ENCODE results near the gene CADM1.

- TF ChIP-seq CTCF (IDR thresholded peaks at IDR 0.05) (no peak), POLR2A (IDR thresholded peaks at IDR 0.05) (no peak)
Measured at GRCh38 chr11:115463606-115464005, 40.6 kb downstream of the CADM1 start.
